Left colon (tissue), 2 donors: ENCODE data around the gene ZBTB43. TPM values are rescaled to one million over a fixed set of nuclear protein-coding genes. Genes with fewer than 3 reads are reported as not detected.
"Not testable (repeated sequence)": the region's sequence is repeated elsewhere in the genome, so short reads cannot be mapped to it uniquely, and the experiment has no call there.

Source experiments
- ATAC-seq: fragments of 200-7000 bp; cut with Tn5 transposase; one replicate; pipeline ENCODE4 v1.9.1; 2020; ENCODE audit warnings: mild to moderate bottlenecking, moderate library complexity
- DNase-seq, 2 donors: peaks; one replicate each; pipeline ENCODE4 v3.0.0-alpha.2; 2020
- intact Hi-C, 2 donors: fragments of 100-400 bp; cut with DNase I in 1 of 2; cut with micrococcal nuclease in 1 of 2; formaldehyde crosslinking; loops; one replicate each; pipeline versions ENCODE4 v1.11.2 to v1.14.0; 2022; cut with DNase I, micrococcal nuclease
- total RNA-seq, 2 donors: library from RNA; stranded (reverse); fragmentation: NEBNext Ultra II Directional; extraction: Animal tissue kit (Norgen Biotek cat#: 25700); gene quantifications; one replicate each; pipeline ENCODE4 v1.2.1, GENCODE V29; 2021
- donor health status: DM: no; HTN: no; CAD: no.
- donor health status: DM: yes; HTN: yes; CAD: no.

The ZBTB43 gene
- total RNA-seq, 2 donors from 2014 or later = 15.5 to 17.3 TPM

DNA sequence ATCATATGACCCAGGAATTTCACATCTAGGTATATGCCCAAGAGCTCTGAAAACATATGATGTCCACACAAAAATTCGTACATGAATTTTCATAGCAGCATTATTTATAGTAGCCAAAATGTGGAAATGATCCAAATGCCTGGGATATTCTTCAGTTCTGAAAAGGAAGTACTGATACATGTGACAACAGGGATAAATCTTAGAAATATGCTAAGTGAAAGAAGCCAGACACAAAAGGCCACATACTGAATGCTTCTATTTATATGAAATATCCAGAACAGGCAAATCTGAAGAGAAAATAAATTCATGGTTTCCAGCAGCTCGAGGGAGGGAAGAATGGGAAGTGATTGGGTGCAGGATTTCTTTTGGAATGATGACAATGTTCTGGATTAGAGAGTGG, 16.8 kb upstream of the ZBTB43 start:
- DNase-seq (no peak), ATAC-seq (no peak)
- intact Hi-C loops = loop anchor here in 1 of 2 donors (10.0 kb wide), 1 partner anchor 173 kb away; the partner anchor contains the start of gene LMX1B

DNA sequence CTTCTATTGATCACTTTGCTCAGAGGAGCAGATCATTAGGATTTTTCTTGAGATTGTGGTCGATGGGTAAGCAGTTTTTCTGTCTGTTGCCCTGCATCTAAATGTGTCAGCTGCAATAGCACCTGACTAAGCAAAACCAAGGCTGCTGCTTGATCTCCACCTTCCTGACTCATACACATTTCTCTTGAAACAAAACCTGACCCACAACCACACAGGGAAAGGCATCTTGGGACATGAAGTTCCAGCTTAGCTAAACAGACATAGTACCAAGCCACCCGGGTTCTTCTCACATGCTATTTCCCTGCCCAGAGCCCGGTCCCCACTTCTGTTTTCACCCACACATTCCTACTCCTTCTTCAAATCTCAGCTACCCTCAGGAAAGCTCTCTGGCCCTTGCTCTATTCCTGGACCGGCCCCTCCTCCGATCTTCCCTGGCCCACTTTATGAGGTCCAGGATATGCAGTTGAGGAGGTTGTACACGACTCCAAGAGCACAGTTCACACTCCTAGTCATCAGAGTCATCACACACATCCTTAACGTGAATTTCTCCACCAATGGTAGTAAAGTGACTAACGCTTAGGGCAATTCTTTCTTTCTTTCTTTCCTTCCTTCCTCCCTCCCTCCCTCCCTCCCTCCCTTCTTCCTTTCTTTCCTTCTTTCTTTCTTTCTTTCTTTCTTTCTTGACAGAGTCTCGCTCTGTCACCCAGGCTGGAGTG, 16.0 kb upstream of the ZBTB43 start:
- ATAC-seq (no peak), DNase-seq (no peak)
- intact Hi-C loops = loop anchor here in 1 of 2 donors (10.0 kb wide), 1 partner anchor 174 kb away; the partner anchor contains the start of gene LMX1B

DNA sequence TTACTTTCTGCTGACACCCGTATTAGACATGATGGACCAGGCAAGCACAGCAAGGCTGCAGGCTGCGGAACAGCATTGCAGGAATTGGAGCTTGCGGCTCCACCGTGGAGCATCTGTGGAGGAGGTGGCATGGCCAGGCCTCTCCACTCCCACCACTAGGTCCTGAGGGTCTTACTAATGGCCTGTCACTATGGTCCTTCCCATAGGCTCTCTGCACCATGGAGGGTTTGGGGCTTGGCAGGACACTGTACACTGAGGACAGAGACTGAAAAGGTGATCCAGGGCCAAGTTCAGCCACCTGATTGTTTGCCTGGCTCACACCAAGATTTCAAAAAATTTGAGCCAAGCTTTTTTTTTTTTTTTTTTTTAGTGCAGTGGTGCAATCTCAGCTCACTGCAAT, 14.3 kb upstream of the ZBTB43 start:
- intact Hi-C loops = no loop called here
- no peak for ATAC-seq
- no peak for DNase-seq

DNA sequence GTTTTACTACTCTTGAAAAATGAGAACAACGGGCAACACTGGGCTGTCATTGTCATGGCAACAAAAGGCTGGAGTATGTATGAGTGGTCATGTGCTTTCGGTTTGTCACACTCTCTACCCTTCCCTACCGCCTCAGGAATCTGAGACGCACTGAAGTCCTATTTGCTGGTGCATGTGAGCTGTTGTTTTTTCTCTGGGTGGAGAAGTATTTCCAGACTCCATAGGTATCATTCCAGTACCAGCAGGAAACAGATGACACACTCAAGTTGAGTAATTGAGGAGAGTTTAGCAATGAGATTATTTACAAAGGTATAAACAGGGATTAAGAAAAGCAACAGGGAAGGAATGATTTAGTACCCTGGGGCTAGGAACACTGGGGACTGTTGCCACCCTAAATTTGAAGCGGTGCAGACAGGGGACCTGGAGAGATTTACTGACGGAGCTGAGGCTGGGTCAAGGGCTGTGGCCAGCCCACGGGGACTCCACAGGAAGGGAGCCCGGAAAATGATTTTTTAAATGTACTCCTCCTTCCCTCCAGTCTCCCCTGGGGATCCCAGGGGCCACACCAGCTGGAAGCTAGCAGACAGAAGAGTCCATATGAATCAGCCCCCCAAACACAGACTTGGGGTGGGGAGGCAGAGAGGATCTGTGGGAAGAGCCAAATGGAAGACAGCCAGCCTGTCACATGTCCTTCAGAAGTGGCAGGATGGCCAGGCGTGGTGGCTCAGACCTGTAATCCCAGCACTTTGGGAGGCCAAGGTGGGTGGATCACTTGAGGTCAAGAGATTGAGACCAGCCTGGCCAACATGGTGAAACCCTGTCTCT, 13.2 kb upstream of the ZBTB43 start:
- DNase-seq (no peak), ATAC-seq (no peak)
- intact Hi-C loops = no loop called here

DNA sequence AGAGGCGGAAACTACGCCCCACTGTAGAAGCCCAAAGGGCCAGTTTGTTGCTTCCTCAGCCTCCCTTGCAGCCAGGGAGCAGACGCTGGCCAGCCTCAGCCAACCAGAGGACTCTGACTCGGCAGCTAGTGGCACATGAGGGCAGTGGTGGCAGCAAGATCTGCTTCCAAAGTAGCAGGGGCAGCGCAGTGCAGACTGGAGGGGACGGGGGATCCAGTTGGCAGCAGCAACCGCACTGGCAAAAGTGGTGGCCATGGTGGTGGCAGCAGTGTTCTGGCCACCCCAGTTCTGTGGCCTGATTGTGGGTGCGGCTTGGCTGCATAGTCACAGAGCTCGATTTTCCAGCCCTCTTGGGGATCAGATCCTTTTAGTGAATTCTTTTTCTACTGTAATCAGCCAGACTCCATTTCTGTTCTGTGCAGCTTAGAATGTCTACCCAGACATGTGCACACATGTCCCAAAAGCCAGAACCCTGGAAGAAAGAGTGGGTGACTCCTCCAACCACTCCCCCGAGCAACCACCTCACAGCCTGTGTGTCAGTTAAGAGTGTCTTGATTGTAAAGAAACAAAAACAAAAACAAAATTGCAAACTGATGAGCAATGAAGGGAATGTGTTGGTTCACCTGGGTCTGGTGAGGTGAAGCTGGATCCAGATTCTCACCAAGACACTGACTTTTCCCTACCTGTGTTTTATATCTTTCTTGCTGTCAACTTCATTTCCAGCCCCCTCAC, 11.0 kb upstream of the ZBTB43 start:
- ATAC-seq (no peak), DNase-seq (no peak)
- intact Hi-C loops = no loop called here

DNA sequence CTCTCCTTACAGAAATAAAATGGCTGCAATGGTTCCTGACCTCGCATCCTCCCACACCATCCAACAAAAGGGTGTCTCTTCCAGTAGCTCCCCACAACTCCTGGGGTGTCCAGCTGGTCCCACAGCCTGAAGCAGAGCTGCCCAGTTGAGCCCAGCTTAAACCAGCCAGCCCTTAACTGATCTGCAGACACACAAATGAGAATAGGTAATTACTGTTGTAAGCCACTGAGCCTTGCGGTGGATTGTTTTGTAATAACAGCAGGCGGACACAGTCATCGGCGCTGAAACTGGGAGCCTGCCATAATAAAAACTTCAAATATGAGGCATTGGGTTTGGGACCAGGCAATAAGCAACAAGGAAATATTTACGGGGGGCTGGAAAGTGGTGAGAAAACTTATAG, 10.4 kb upstream of the ZBTB43 start:
- no peak for ATAC-seq
- intact Hi-C loops = no loop called here
- no peak for DNase-seq

DNA sequence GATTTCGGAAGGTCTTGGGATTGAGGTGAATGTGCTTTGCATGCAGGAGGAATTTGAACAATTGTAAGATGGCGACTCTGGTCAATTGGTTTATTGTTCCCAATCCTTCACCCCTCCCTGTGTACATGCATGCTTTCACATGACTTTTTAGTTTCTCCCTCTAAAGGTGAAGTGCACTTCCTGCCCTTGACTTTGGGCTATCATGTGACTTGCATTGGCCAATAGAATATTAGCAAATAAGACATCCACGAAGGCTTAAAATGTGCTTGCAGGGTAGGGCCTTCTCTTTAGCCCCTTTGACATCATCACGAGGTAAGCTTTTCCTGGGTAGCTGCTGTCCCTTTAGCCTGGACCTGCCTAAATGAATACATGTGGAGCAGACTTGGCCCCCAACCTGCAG, 8.1 kb upstream of the ZBTB43 start:
- DNase-seq = no peak
- ATAC-seq = no peak
- intact Hi-C loops = no loop called here

DNA sequence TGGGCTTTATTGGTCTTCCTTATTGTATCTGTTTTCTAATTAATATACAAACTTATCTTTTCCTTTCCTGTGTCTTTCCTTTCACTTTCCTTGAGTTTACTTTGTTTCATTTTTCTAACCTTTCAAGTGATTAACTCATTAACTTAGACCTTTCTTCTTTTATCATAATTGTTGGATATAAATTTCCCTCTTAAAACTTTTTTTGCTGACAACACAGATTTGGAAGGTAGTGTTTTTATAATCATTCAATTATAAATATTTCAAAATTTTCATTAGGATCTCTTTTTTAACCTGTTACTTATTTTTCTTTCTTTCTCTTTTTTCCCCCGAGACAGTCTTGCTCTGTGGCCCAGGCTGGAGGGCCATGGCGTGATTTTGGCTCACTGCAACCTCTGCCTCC, 6.9 kb upstream of the ZBTB43 start:
- DNase-seq (no peak), ATAC-seq (no peak)
- intact Hi-C loops = no loop called here

DNA sequence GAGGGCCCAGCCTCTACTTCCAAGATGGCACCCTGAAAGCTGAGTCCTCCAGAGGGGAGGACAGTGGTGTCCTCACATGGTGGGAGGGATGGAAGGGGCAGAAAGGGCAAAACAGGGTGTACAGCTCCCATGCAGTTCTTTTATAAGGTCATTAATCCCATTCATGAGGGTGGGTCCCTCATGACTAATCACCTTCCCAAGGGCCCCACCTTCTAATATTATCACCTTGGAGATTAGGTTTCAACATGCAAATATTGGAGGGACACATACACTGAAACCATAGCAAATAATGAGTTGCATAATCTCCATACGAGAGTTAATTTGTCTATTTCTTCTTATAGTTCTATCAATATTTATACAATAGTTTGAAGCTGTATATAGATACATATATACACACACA, 5.8 kb upstream of the ZBTB43 start:
- intact Hi-C loops = no loop called here
- ATAC-seq (no peak), DNase-seq (no peak)

DNA sequence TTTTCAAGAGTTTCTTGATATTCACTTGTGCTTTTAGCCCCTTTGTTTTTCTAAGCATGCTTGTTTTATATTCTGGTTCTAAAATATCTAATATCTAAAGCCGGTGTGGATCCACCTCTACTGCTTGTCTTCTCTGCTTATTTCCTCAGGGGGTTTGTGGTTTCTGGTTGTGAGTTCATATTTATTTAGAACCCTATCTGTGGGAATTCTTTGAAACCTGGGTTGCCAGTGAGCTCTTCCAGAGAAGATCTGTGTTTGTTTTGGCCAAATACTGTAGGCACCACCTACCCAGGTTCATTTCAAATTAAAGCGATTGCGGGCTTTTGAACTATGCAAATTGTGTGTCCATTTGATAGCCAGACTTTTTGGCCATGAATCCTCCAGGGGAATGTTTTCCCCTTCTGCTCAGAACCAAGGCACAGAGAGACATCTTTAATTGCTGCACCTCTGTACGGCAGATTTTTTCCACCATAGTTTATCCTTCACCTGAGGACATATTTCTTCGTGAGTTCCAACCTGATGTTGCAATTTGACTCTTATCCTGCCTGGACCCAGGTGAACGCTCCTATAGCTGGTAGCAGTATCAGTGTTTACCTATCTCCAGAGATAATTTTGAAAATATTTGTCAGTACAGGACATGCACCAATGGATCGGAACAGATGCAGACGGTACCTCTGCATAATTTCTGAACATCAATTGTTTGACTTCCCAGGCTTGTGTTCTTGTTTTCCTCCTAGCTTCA, 2.4 kb upstream of the ZBTB43 start:
- DNase-seq (no peak), ATAC-seq (no peak)
- intact Hi-C loops = no loop called here

DNA sequence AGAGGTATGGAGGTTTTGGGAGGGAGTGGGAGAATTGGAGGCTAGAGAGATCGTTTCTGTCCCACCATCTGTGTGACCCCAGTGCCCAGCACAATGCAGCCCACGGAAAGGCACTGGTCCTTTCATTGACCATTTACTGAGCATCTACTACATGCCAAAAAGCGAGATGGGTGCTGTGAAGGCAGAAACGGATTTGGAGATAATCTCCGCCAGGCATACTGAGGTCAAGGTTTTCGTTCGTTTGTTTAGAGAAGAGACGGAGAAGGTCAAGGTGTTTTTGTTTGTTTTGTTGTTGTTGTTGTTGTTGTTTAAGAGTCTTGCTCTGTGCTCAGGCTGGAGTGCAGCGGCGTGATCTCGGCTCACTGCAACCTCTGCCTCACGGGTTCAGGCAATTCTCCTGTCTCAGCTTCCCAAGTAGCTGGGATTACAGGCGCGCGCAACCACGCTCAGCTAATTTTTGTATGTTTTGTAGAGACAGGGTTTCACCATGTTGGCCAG, 593 bp upstream of the ZBTB43 start:
- ATAC-seq (no peak), DNase-seq (no peak)
- intact Hi-C loops = no loop called here

DNA sequence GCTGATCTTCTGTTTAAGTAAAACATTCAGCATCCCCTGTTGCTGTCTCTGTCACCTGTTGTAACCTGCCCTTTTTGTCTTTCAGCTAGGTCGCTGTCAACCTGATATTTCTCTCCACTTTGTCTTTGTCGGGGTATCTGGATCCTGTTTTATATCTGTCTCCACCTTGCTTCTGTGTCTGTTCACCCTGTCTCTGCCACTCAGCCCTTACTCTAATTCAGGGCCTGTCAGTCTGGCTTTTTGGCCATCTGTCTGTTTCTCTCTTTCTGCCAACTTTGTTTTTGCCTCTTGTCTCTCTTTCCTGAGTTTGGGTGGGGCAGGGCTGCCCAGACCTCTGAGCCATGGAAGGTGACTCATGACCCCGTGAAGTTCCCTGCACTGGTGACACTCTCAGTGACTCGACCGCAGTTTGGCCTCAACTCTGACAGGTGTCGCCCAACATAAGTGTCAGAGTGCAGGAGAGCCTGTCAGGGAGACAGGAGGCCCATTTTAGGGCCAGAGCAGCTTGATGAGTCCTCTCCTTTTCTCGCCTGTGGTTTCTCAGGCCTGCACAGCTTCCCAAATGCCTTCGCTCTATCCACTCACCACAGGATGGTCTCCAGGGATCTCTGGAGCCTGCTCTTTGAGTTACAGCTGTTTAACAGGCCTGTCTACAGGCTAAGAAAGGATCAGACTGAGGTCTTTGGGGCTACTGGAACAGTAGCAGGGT, 868 bp downstream of the ZBTB43 start:
- DNase-seq (peak; percentile 50 to 71), ATAC-seq (peak; percentile 78)
- intact Hi-C loops = no loop called here

DNA sequence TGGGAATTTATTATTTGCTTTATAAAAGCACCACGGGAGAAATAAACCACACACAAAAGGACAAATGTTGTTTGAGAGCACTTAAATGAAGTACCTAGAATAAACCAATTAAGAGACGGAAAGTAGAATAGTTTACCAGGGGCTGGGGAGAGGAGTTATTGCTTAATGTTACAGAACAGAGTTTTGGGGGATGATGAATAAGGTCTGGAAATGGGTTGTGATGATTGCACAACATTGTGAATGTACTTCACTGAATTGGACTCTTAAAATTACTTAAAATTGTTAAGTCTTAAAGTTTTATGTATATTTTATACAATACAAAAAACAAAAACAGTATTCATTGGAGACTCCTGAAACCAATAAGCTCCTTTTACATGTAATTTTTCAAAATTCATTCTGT, 1.5 kb downstream of the ZBTB43 start:
- ATAC-seq (no peak), DNase-seq (no peak)
- intact Hi-C loops = no loop called here

DNA sequence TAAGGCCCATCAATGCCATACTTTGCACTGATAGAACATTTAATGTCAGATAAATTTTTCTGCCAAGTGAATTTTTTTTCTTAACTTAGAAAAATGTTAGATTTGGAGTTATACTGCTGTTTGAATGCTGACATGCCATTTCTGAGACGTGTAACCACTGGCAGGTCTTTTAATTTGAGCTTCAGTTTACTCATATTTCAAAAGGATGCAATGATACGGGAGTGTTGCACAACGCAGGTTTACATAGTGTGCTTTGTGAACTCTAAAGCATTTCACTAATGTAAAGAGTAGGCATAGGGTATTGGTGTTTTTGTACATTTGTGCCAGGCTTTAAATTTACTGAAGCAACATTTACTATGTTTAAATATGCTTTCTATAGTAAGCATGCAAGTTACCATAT, 4.2 kb downstream of the ZBTB43 start:
- ATAC-seq (no peak), DNase-seq (no peak)
- intact Hi-C loops = no loop called here

DNA sequence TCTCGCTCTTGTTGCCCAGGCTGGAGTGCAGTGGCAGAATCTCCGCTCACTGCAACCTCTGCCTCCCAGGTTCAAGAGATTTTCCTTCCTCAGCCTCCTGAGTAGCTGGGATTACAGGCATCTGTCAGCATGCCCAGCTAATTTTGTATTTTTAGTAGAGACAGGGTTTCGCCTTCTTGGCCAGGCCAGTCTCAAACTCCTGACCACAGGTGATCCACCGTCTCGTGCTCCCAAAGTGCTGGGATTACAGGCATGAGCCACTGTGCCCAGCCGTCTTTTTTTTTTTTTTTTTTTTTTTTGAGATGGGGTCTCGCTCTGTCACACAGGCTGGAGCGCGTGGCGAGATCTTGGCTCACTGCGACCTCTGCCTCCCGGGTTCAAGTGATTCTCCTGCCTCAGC, 5.4 kb downstream of the ZBTB43 start:
- intact Hi-C loops, ATAC-seq, DNase-seq: not testable (repeated sequence)

DNA sequence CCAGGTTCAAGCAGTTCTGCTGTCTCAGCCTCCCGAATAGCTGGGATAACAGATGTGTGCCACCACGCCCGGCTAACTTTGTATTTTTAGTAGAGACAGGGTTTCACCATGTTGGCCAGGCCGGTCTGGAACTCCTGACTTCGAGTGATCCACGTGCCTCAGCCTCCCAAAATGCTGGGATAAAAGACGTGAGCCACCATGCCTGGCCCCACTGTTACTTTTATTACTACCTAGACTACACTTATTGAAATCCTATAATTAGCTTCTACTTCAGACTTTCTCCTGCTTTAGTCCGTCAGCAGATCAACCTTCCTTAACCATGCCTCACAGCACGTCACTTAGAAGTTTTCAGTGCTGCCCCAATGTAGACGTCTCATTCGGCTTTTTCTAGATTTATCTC, 8.2 kb downstream of the ZBTB43 start:
- intact Hi-C loops = no loop called here
- ATAC-seq (no peak), DNase-seq (no peak)

DNA sequence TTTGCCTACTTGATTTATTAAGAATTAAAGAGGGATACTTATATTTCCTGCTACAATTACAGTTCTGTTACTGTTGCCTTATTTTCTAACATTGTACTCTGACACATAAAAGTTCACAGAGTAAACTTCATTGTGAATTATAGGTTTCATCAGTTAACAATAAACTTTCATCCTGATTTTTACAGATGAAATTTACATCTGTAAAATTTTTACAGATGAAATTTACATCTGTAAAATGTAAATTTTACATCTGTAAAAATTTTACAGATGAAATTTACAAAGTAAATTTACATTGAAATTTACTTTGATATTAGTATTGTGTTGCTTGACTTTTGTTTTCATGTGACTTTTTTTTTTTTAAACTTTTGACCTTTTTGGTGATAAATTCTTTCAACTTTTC, 9.3 kb downstream of the ZBTB43 start:
- intact Hi-C loops = no loop called here
- no peak for DNase-seq
- no peak for ATAC-seq

DNA sequence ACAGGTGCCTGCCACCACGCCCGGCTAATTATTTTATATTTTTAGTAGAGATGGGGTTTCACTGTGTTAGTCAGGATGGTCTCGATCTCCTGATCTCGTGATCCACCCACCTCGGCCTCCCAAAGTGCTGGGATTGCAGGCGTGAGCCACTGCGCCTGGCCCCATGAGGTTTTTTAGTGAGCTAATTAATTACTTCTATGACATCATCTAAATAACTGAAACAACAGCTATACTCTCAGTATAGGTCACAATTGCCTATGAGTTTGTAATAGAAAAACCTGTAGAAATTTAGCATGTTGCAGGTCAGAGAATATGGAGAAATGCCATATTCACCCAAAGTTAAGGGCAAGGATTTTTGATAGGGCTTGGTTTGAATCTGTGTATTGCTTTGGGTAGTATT, 12.8 kb downstream of the ZBTB43 start:
- ATAC-seq, DNase-seq, intact Hi-C loops: not testable (repeated sequence)
